ENCODE measurements around the gene REM1.

The REM1 gene

DNA sequence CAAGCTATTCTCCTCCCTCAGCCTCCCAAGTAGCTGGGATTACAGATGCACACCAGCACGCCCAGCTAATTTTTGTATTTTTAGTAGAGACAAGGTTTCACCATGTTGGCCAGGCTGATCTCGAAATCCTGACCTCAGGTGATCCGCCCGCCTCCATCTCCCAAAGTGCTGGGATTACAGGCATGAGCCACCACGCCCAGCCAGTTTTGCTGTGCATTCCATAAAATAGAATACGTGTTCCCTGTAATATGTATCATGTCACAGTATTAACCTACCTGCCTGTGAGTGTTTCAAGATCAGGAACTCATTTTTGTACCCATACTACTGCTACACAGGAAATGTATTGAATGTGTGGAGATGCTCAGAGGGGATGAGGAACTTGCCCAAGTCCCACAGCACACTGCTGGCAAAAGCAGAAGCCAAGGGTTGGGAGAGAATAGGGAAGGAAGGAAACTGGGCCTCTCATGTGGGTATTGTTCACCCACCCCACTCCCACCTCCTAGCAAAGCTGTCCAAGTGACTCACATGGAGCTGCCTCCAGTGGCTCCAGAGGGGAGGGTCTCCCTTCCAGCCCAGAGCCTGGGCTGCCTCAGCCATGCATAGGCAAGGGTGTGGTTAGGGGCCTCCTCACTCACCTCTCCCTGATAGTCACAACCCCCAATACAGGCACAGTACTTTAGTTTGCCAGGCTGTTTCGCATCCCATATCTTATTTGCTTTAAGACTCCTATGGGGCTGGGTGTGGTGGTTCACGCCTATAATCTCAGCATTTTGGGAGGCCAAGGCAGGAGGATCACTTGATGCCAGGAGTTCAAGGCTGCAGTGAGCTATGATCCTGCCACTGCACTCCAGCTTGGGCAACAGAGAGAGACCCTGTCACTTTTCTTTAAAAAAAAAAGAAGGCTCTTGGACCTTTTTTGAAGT, 48.5 kb downstream of the REM1 start:
- TF ChIP-seq, protein P1, sequence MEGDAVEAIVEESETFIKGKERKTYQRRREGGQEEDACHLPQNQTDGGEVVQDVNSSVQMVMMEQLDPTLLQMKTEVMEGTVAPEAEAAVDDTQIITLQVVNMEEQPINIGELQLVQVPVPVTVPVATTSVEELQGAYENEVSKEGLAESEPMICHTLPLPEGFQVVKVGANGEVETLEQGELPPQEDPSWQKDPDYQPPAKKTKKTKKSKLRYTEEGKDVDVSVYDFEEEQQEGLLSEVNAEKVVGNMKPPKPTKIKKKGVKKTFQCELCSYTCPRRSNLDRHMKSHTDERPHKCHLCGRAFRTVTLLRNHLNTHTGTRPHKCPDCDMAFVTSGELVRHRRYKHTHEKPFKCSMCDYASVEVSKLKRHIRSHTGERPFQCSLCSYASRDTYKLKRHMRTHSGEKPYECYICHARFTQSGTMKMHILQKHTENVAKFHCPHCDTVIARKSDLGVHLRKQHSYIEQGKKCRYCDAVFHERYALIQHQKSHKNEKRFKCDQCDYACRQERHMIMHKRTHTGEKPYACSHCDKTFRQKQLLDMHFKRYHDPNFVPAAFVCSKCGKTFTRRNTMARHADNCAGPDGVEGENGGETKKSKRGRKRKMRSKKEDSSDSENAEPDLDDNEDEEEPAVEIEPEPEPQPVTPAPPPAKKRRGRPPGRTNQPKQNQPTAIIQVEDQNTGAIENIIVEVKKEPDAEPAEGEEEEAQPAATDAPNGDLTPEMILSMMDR (IDR thresholded peaks at IDR 0.05) = no peak

DNA sequence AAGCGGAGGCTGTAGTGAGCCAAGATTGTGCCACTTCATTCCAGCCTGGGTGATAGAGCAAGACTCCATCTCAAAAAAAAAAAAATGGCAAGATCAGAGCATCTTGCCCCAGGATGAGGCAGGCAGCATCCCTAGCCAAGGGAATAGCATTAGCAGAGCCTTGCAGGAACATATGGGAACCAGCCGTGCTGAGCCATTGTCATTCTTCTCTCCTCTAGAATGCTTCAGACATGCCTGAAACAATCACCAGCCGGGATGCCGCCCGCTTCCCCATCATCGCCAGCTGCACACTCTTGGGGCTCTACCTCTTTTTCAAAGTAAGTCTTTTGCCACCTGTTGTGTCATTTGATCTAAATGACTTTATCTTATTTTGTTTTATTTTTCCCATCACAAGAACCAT, 52.2 kb downstream of the REM1 start:
- TF ChIP-seq, protein P1 (IDR thresholded peaks at IDR 0.05) = no peak
